ENCODE data around the gene PPM1B.

GRCh38 chr2:44150473-44150872 lies 18.2 kb upstream of the PPM1B start:
- TF ChIP-seq POLR2A (IDR thresholded peaks at IDR 0.05) (no peak), CTCF (IDR thresholded peaks at IDR 0.05) (no peak)

Data from body of pancreas (tissue), 4 donors.